SK-N-SH (cell line): ENCODE measurements around the gene AGBL4.

Experiments used
- CTCF ChIP-seq: fragments of 200-600 bp; sonication (generic); IDR thresholded peaks from 2 replicates; pipeline ENCODE4 v1.6.1; 2017; ENCODE audit warnings: antibody characterized with exemption, mild to moderate bottlenecking, moderate library complexity
- ELF1 ChIP-seq: IDR thresholded peaks from 2 replicates; pipeline ENCODE4 v1.4.0; 2012
- FOSL2 ChIP-seq: IDR thresholded peaks from 2 replicates; pipeline ENCODE4 v1.4.0; 2012; ENCODE audit warnings: low read depth, mild to moderate bottlenecking, moderate library complexity, borderline replicate concordance
- IRF3 ChIP-seq: fragments of 150-350 bp; IDR thresholded peaks from 2 replicates; pipeline ENCODE4 v1.6.1; 2016; ENCODE audit warnings: mild to moderate bottlenecking, low read depth, low read length
- JUND ChIP-seq: IDR thresholded peaks from 2 replicates; pipeline ENCODE4 v1.4.0; 2012
- MAX ChIP-seq: IDR thresholded peaks from 2 replicates; pipeline ENCODE4 v1.4.0; 2012; ENCODE audit warnings: low read depth
- POLR2AphosphoS5 ChIP-seq: IDR thresholded peaks from 2 replicates; pipeline ENCODE4 v1.6.1; 2012; ENCODE audit warnings: low read depth, low read length
- REST ChIP-seq: IDR thresholded peaks from 2 replicates; pipeline ENCODE4 v1.6.1; 2012; ENCODE audit warnings: mild to moderate bottlenecking, low read depth, low read length, moderate library complexity
- RFX5 ChIP-seq: IDR thresholded peaks from 2 replicates; pipeline ENCODE4 v1.6.1; 2012; ENCODE audit warnings: mild to moderate bottlenecking, improper control_type of control experiment, low read length
- TAF1 ChIP-seq: IDR thresholded peaks from 2 replicates; pipeline ENCODE4 v1.6.1; 2012; ENCODE audit warnings: low read depth, mild to moderate bottlenecking, low read length, moderate library complexity, borderline replicate concordance

- TF ChIP-seq TAF1 (no peak), POLR2AphosphoS5 (no peak), CTCF (no peak), ELF1 (no peak), REST (no peak), JUND (no peak), FOSL2 (no peak), MAX (no peak), IRF3 (no peak), RFX5 (no peak)
Observed at GRCh38 chr1:48728584-48728983, 1295.2 kb downstream of the AGBL4 start.
